ENCODE results near the gene GTSE1.

Gene GTSE1

DNA sequence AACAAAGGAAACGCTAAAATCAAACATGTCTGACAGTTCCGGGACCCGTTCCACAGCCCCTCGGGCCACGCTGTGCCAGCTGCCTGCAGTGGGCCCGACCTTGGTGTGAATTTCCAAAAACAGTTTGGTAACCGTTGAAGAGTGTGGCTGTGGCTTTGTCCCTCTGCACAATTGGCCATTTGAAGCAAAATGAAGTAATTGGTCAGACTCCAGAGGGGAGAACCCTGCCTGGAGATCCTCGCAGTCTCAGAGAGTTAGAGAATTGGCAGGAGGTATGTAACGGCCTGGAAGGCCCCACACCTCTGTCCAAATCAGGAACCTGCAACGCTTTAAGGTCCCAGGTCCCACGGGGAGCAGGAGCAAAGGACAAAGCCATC lies 65.1 kb downstream of the GTSE1 start:
- H3K4me3 ChIP-seq (ENCODE audit: low read length) = no peak overlapping the region
- TF ChIP-seq, protein P1, sequence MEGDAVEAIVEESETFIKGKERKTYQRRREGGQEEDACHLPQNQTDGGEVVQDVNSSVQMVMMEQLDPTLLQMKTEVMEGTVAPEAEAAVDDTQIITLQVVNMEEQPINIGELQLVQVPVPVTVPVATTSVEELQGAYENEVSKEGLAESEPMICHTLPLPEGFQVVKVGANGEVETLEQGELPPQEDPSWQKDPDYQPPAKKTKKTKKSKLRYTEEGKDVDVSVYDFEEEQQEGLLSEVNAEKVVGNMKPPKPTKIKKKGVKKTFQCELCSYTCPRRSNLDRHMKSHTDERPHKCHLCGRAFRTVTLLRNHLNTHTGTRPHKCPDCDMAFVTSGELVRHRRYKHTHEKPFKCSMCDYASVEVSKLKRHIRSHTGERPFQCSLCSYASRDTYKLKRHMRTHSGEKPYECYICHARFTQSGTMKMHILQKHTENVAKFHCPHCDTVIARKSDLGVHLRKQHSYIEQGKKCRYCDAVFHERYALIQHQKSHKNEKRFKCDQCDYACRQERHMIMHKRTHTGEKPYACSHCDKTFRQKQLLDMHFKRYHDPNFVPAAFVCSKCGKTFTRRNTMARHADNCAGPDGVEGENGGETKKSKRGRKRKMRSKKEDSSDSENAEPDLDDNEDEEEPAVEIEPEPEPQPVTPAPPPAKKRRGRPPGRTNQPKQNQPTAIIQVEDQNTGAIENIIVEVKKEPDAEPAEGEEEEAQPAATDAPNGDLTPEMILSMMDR (IDR thresholded peaks at IDR 0.05; ENCODE audit: insufficient read depth, low read depth, low read length, missing control alignments) = no peak
- DNase-seq (ENCODE audit: low read depth) = no peak

GRCh38 chr22:46362203-46362933 lies 65.7 kb downstream of the GTSE1 start:
- no peak overlapping the region for H3K4me3 ChIP-seq (ENCODE audit: low read length)
- no peak for DNase-seq (ENCODE audit: low read depth)
- TF ChIP-seq, protein P1 (IDR thresholded peaks at IDR 0.05; ENCODE audit: insufficient read depth, low read depth, low read length, missing control alignments) = no peak

GRCh38 chr22:46362934-46363515 lies 66.4 kb downstream of the GTSE1 start:
- TF ChIP-seq, protein P1 (IDR thresholded peaks at IDR 0.05; ENCODE audit: insufficient read depth, low read depth, low read length, missing control alignments) = no peak
- DNase-seq (ENCODE audit: low read depth) = no peak
- H3K4me3 ChIP-seq (ENCODE audit: low read length) = no peak overlapping the region

- TF ChIP-seq, protein P1 (IDR thresholded peaks at IDR 0.05; ENCODE audit: insufficient read depth, low read depth, low read length, missing control alignments) = no peak
- H3K4me3 ChIP-seq (ENCODE audit: low read length) = no peak overlapping the region
- DNase-seq (ENCODE audit: low read depth) = no peak
Measured at GRCh38 chr22:46363611-46364321, 67.1 kb downstream of the GTSE1 start.

DNA sequence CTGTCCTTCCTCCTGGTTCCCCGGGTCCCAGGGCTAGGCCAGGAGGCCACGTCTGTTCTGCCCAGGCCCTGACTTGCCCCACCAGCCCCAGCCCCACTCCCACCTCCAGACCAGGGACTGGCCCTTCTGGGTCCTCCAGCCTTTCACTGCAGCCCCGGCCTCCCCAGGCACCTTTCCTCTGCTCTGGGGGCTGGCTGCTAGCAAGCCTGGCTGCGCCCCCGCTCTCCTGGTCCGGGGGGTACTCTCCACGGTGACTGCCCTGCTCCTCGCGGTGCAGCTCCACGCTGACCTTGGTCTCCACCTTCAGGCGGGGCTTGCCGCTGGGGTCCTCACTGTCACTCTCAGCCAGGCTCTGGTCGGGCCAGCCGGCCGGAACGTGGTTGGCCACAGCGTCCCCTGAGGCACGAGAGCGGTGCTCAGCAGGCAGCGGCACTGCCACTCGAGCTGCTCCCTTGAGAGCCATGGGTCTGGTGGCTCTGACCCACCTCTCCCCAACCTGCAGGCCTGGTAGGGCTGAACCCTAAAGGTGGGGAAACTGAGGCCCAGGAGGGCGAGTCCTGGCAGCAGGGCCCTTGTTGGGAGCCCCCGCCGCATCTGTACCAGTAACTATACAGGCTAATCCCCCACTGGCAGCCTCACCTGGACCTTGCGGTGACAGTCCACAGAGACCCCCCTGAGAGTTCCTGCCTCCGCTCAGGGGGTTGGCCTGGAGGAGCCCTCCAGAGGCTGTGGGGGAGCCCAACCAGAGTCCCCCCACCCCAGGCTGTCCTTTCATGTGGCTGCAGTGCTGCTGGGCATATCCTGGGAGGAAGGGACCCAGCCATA lies 67.9 kb downstream of the GTSE1 start:
- TF ChIP-seq, protein P1 (IDR thresholded peaks at IDR 0.05; ENCODE audit: insufficient read depth, low read depth, low read length, missing control alignments) = no peak
- no peak overlapping the region for H3K4me3 ChIP-seq (ENCODE audit: low read length)
- no peak for DNase-seq (ENCODE audit: low read depth)

DNA sequence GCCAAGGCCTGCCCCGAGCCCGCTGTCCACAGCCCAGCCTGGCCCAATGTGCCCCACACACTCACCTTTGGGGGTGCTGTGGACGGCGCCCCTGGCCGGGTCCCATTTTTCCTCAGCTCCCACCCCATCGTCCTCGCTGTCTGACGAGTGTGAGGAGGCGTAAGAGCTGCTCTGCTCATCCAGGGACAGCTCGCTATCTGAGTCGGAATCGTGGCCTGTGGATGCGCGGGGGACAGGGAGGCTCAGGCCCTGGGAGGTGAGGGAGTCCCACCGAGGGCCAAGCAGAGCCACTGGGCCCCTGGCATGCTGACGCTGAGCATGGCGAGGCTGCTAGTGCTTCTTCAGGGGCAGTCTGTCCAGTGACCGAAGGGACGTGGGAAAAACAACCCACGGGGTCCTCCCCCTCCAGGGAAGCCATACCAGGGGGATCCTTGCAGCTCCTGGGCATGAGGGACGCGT lies 68.5 kb downstream of the GTSE1 start:
- no peak for DNase-seq (ENCODE audit: low read depth)
- TF ChIP-seq, protein P1 (IDR thresholded peaks at IDR 0.05; ENCODE audit: insufficient read depth, low read depth, low read length, missing control alignments) = no peak
- H3K4me3 ChIP-seq (ENCODE audit: low read length) = no peak overlapping the region

All from epithelial cell of esophagus (primary cell).